OCI-LY7 (cell line): ENCODE results near the gene ADAMTS16. TPM values are rescaled to one million over a fixed set of nuclear protein-coding genes. Genes with fewer than 3 reads are reported as not detected.

ENCODE experiments used
- Bru-seq: library from RNA; stranded (reverse); fragments of 400-500 nt; gene quantifications from one replicate; lab custom pipeline; 2021; lab: Mats Ljungman, UMichigan
- BruChase-seq, 2 experiments: library from RNA; stranded (reverse); fragments of 400-500 nt; gene quantifications; one replicate each; lab custom pipeline; 2021; lab: Mats Ljungman, UMichigan
- BruUV-seq: library from RNA; stranded (reverse); fragments of 400-500 nt; replicated peaks from 2 replicates; lab custom pipeline; 2021; lab: Mats Ljungman, UMichigan
- CTCF ChIA-PET: fragments of 300-600 bp; sonication (Branson Sonifier 250); formaldehyde crosslinking; loops from one replicate; lab custom pipeline; 2022; ENCODE audit warnings: antibody characterized with exemption; ENCODE audit not compliant: unreplicated experiment; lab: Charles Lee
- POLR2A ChIA-PET: fragments of 300-600 bp; sonication (Branson Sonifier 250); formaldehyde crosslinking; loops from one replicate; lab custom pipeline; 2022; ENCODE audit warnings: antibody characterized with exemption; lab: Charles Lee
- DNase-seq: peaks from one replicate; pipeline ENCODE4 v3.0.0-alpha.2; 2015; ENCODE audit warnings: low spot score
- H2AFZ ChIP-seq: fragments of 200-600 bp; sonication (generic), shearing (Covaris generic); 2 replicates; pipeline ENCODE4 v1.6.1; 2014; ENCODE audit warnings: mild to moderate bottlenecking, antibody characterized with exemption, low read length, moderate library complexity
- H3K27ac ChIP-seq: fragments of 200-600 bp; sonication (generic); 2 replicates; pipeline ENCODE4 v1.5.1; 2014; ENCODE audit warnings: mixed run types, low read depth, mild to moderate bottlenecking, moderate library complexity, low read length, inconsistent platforms; ENCODE audit not compliant: poor library complexity, severe bottlenecking
- H3K36me3 ChIP-seq: fragments of 200-600 bp; sonication (generic); 2 replicates; pipeline ENCODE4 v1.6.1; 2014; ENCODE audit warnings: mild to moderate bottlenecking, antibody characterized with exemption, low read length, moderate library complexity, mixed read lengths; ENCODE audit not compliant: insufficient read depth
- H3K4me1 ChIP-seq: fragments of 200-600 bp; sonication (generic); 2 replicates; pipeline ENCODE4 v1.5.1; 2014; ENCODE audit warnings: mild to moderate bottlenecking, low read length; ENCODE audit not compliant: insufficient read depth, poor library complexity, severe bottlenecking
- H3K4me2 ChIP-seq: fragments of 200-600 bp; sonication (generic); 2 replicates; pipeline ENCODE4 v1.6.1; 2014; ENCODE audit warnings: mild to moderate bottlenecking, low read length
- H3K4me3 ChIP-seq: fragments of 200-600 bp; sonication (generic); 2 replicates; pipeline ENCODE4 v1.5.1; 2014; ENCODE audit warnings: mild to moderate bottlenecking, low read depth, low read length; ENCODE audit not compliant: poor library complexity, severe bottlenecking
- H3K79me2 ChIP-seq: fragments of 200-600 bp; sonication (generic); 2 replicates; pipeline ENCODE4 v1.6.1; 2016; ENCODE audit warnings: low read depth, mild to moderate bottlenecking, low read length, moderate library complexity, mixed read lengths; ENCODE audit not compliant: insufficient read depth
- H3K9me2 ChIP-seq: fragments of 200-600 bp; sonication (generic); 2 replicates; pipeline ENCODE4 v1.6.1; 2016; ENCODE audit warnings: mild to moderate bottlenecking, low read length, mixed read lengths; ENCODE audit not compliant: insufficient read depth
- H3K9me3 ChIP-seq: fragments of 200-600 bp; sonication (generic); 2 replicates; pipeline ENCODE4 v1.6.1; 2014; ENCODE audit warnings: mild to moderate bottlenecking, mixed run types, low read length, mixed read lengths
- H4K20me1 ChIP-seq: fragments of 200-600 bp; sonication (generic); 2 replicates; pipeline ENCODE4 v1.6.1; 2014; ENCODE audit warnings: mild to moderate bottlenecking, antibody characterized with exemption, low read length, moderate library complexity, mixed read lengths; ENCODE audit not compliant: insufficient read depth
- CTCF ChIP-seq: fragments of 200-600 bp; sonication (generic); conservative IDR thresholded peaks from 2 replicates; pipeline ENCODE4 v1.5.1; 2014; ENCODE audit warnings: mild to moderate bottlenecking, antibody characterized with exemption, low read length, moderate library complexity, mixed read lengths
- EZH2phosphoT487 ChIP-seq: fragments of 200-600 bp; sonication (generic); IDR thresholded peaks from 2 replicates; pipeline ENCODE4 v1.6.1; 2018; ENCODE audit warnings: low read depth, borderline replicate concordance, mild to moderate bottlenecking, mixed run types, antibody characterized with exemption, low read length, moderate library complexity, mixed read lengths
- intact Hi-C: fragments of 100-400 bp; cut with micrococcal nuclease; formaldehyde crosslinking; loops from one replicate; pipeline ENCODE4 v1.10.0; 2022; ENCODE audit not compliant: unreplicated experiment
- long read RNA-seq: library from polyadenylated mRNA; stranded (forward); transcript quantifications from one replicate; pipeline ENCODE4 v2.0.0, GENCODE V29; 2022
- total RNA-seq, 2 experiments: library from RNA; depleted of rRNA in 1 of 2; stranded (reverse); fragments of >200 nt in 1 of 2; shearing (Covaris generic) in 1 of 2; gene quantifications; 2 replicates each; pipeline ENCODE4 v1.2.3, GENCODE V29; 2014 to 2022

The ADAMTS16 gene
- total RNA-seq (2014; rRNA removed; shearing (Covaris generic)) (not detected in 2 replicates), total RNA-seq (2022) (not detected in 2 replicates), Bru-seq, nascent RNA (percentile 11 among the genes with signal in this experiment), BruChase-seq, experiment 1, labeled RNA remaining after a 6-hour chase (percentile 4 among the genes with signal in this experiment), BruChase-seq, experiment 2, labeled RNA remaining after a 2-hour chase (percentile 8 among the genes with signal in this experiment)
- long read RNA-seq, partial matches to known transcripts, result 0 of 1 reads
- long read RNA-seq, other reads (novel, unspliced or antisense), result 1 of 1 reads

- Histone ChIP-seq H3K4me3 (no peak within 1 kb of the TSS), H4K20me1 (no peaks in the 10 kb centered on the region), H3K4me2 (no peak within 1 kb of the TSS), H3K9me3 (no peaks in the 10 kb centered on the region), H3K9me2 (no peaks in the 10 kb centered on the region), H3K79me2 (no peaks in the 10 kb centered on the region), H3K4me1 (no peaks in the 10 kb centered on the region), H2AFZ (no peak within 1 kb of the TSS), H3K27ac (no peak within 1 kb of the TSS), H3K36me3 (no peaks in the 10 kb centered on the region)
- POLR2A ChIA-PET, result no interaction called here
- no TSS peak for BruUV-seq
- DNase-seq, result no peak
- intact Hi-C loops, result no loop called here
- TF ChIP-seq CTCF (no peak), EZH2phosphoT487 (no peak)
- CTCF ChIA-PET, result interaction anchor here (0.6 kb wide), 1 partner anchor 193 kb away, joined by 3 read pairs; no protein-coding TSS in a partner anchor
These were observed at the start of gene ADAMTS16 for GRCh38 chr5:5139777-5140478. TSS of gene ADAMTS16 (plus strand) at chr5:5140330. CDS start at chr5:5140468, 138 bp downstream.

GRCh38 chr5:5092149-5092548, 48.0 kb upstream of the ADAMTS16 start:
- Histone ChIP-seq H3K9me3 (no peaks in the 10 kb centered on the region), H4K20me1 (no peaks in the 10 kb centered on the region), H3K36me3 (no peaks in the 10 kb centered on the region), H3K4me2 (no peak overlapping the region), H2AFZ (no peak overlapping the region), H3K9me2 (no peaks in the 10 kb centered on the region), H3K79me2 (no peaks in the 10 kb centered on the region), H3K4me1 (no peaks in the 10 kb centered on the region), H3K4me3 (no peak overlapping the region), H3K27ac (no peak overlapping the region)
- no peak for TF ChIP-seq CTCF
- TF ChIP-seq EZH2phosphoT487, result no peak
- intact Hi-C loops, result no loop called here
- no TSS peak for BruUV-seq
- POLR2A ChIA-PET, result no interaction called here
- CTCF ChIA-PET, result no interaction called here
- DNase-seq, result no peak

- intact Hi-C loops, result no loop called here
- ChIA-PET POLR2A (no interaction called here), CTCF (no interaction called here)
- Histone ChIP-seq H3K27ac (no peak overlapping the region), H3K79me2 (no peaks in the 10 kb centered on the region), H3K9me3 (no peaks in the 10 kb centered on the region), H3K4me2 (no peak overlapping the region), H3K4me3 (no peak overlapping the region), H3K4me1 (no peaks in the 10 kb centered on the region), H3K36me3 (no peaks in the 10 kb centered on the region), H3K9me2 (no peaks in the 10 kb centered on the region), H4K20me1 (no peaks in the 10 kb centered on the region), H2AFZ (no peak overlapping the region)
- DNase-seq, result no peak
- no TSS peak for BruUV-seq
- TF ChIP-seq EZH2phosphoT487 (no peak), CTCF (no peak)
These were observed 39.5 kb upstream of the ADAMTS16 start for GRCh38 chr5:5100635-5101034.
